ENCODE measurements around the gene PPP2R5C.
A peak's percentile ranks its signal among the peaks of the same experiment; 100 is the strongest.

Gene PPP2R5C

GRCh38 chr14:101833045-101833444 lies 71.5 kb downstream of the PPP2R5C start:
- no peak for TF ChIP-seq ZFP30 (CRISPR knock-in tag; IDR thresholded peaks at IDR 0.05)
- TF ChIP-seq ISL1 (CRISPR knock-in tag; IDR thresholded peaks at IDR 0.05): no peak
- no peak for TF ChIP-seq SNAI2 (CRISPR knock-in tag; IDR thresholded peaks at IDR 0.05)
- TF ChIP-seq ZNF70 (CRISPR knock-in tag; IDR thresholded peaks at IDR 0.05): no peak
- no peak for TF ChIP-seq ZNF8 (CRISPR knock-in tag; IDR thresholded peaks at IDR 0.05)
- ATAC-seq: no peak

DNA sequence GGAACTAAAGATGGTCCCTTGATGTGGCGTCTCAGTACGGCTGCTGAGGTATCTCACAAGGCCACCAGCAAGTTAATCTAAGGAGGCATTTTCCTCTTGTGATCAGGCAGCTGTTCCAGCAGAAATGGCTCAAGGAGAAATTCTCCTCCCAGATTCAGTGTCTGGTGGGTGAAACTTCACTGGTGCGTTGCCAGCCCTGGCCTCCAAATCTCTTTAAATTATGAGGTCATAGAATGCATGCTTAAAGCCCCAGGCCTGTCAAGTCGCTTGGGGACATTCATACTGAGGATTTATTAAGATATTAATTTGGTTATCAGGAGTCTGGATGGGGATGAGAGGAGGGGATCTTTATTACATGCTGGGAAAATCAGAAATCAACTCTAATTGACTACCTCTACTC lies 72.9 kb downstream of the PPP2R5C start:
- ATAC-seq: no peak
- TF ChIP-seq PPARA (CRISPR knock-in tag; IDR thresholded peaks at IDR 0.05; ENCODE audit: borderline replicate concordance) (no peak), CREB5 (CRISPR knock-in tag; IDR thresholded peaks at IDR 0.05; ENCODE audit: low read depth) (0 out of 2 replicates have a peak, but pooled peaks have one; percentile 20)

- no peak; the same call in 2 of the 3 replicates for ATAC-seq
- TF ChIP-seq ZNF8 (CRISPR knock-in tag; IDR thresholded peaks at IDR 0.05) (no peak), BACH2 (CRISPR knock-in tag; IDR thresholded peaks at IDR 0.05; ENCODE audit: borderline replicate concordance) (no peak), PPARA (CRISPR knock-in tag; IDR thresholded peaks at IDR 0.05; ENCODE audit: borderline replicate concordance) (no peak), OSR1 (CRISPR knock-in tag; IDR thresholded peaks at IDR 0.05) (no peak), RARB (CRISPR knock-in tag; IDR thresholded peaks at IDR 0.05) (no peak), ZC3H10 (CRISPR knock-in tag; IDR thresholded peaks at IDR 0.05) (no peak), ARNTL (CRISPR knock-in tag; IDR thresholded peaks at IDR 0.05; ENCODE audit: borderline replicate concordance, low read depth) (no peak), ZFP3 (CRISPR knock-in tag; IDR thresholded peaks at IDR 0.05) (no peak), TOX (CRISPR knock-in tag; IDR thresholded peaks at IDR 0.05; ENCODE audit: borderline replicate concordance) (no peak), TCF4 (CRISPR knock-in tag; IDR thresholded peaks at IDR 0.05; ENCODE audit: borderline replicate concordance) (no peak), TSHZ2 (CRISPR knock-in tag; IDR thresholded peaks at IDR 0.05) (no peak), SNAI2 (CRISPR knock-in tag; IDR thresholded peaks at IDR 0.05) (no peak), ESRRG (CRISPR knock-in tag; IDR thresholded peaks at IDR 0.05) (no peak), CSDC2 (CRISPR knock-in tag; IDR thresholded peaks at IDR 0.05) (no peak), ISL1 (CRISPR knock-in tag; IDR thresholded peaks at IDR 0.05) (no peak), ZNF565 (CRISPR knock-in tag; conservative IDR thresholded peaks at IDR 0.05; ENCODE audit: low read depth) (no peak), CREB5 (CRISPR knock-in tag; IDR thresholded peaks at IDR 0.05; ENCODE audit: low read depth) (no peak), PATZ1 (CRISPR knock-in tag; IDR thresholded peaks at IDR 0.05; ENCODE audit: borderline replicate concordance) (no peak), ZNF70 (CRISPR knock-in tag; IDR thresholded peaks at IDR 0.05) (no peak)
- TF ChIP-seq, protein P1, sequence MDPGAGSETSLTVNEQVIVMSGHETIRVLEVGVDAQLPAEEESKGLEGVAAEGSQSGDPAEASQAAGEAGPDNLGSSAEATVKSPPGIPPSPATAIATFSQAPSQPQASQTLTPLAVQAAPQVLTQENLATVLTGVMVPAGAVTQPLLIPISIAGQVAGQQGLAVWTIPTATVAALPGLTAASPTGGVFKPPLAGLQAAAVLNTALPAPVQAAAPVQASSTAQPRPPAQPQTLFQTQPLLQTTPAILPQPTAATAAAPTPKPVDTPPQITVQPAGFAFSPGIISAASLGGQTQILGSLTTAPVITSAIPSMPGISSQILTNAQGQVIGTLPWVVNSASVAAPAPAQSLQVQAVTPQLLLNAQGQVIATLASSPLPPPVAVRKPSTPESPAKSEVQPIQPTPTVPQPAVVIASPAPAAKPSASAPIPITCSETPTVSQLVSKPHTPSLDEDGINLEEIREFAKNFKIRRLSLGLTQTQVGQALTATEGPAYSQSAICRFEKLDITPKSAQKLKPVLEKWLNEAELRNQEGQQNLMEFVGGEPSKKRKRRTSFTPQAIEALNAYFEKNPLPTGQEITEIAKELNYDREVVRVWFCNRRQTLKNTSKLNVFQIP (CRISPR knock-in tag; IDR thresholded peaks at IDR 0.05; ENCODE audit: borderline replicate concordance, low read depth): no peak
Observed at GRCh38 chr14:101834800-101835547, 73.5 kb downstream of the PPP2R5C start.

Data from SK-N-SH treated with all-trans-retinoic acid at 6 μM for 48 hours (cell line).